Right forelimb (tissue), 1 donor: ENCODE results near the gene LTB4R2.
A peak's percentile ranks its signal among the peaks of the same experiment; 100 is the strongest.

ENCODE experiments used
- DNase-seq: peaks from one replicate; pipeline ENCODE4 v3.0.0-alpha.2; 2018

Gene LTB4R2

GRCh38 chr14:24309538-24310264 is at the start of gene LTB4R2:
LTB4R2 (plus strand) TSS chr14:24310140; CDS start chr14:24310665, 525 bp downstream.
- DNase-seq = no peak

DNA sequence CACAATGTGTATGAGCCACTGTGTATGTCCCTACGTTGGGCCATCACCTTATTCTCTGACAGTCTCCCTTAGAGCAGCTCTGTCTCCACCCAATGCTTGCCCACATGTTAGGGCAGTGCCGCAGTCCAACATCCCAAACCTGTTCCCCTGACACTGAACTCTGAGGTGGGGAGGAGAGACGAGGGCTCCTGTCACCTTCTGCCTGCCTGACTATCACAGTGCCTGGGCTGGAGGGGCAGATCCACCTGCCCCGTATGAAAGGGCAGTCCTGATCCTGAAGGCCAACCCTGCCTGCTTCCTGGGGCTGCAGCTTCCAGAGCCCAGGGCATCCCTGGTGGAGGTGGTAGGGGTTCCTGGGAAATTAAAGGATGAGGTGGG is 49.2 kb upstream of the LTB4R2 start:
- DNase-seq = no peak

GRCh38 chr14:24261256-24261968 is 48.5 kb upstream of the LTB4R2 start:
- DNase-seq = no peak

- DNase-seq = no peak
These were observed 48.0 kb upstream of the LTB4R2 start for GRCh38 chr14:24261969-24262327.

DNA sequence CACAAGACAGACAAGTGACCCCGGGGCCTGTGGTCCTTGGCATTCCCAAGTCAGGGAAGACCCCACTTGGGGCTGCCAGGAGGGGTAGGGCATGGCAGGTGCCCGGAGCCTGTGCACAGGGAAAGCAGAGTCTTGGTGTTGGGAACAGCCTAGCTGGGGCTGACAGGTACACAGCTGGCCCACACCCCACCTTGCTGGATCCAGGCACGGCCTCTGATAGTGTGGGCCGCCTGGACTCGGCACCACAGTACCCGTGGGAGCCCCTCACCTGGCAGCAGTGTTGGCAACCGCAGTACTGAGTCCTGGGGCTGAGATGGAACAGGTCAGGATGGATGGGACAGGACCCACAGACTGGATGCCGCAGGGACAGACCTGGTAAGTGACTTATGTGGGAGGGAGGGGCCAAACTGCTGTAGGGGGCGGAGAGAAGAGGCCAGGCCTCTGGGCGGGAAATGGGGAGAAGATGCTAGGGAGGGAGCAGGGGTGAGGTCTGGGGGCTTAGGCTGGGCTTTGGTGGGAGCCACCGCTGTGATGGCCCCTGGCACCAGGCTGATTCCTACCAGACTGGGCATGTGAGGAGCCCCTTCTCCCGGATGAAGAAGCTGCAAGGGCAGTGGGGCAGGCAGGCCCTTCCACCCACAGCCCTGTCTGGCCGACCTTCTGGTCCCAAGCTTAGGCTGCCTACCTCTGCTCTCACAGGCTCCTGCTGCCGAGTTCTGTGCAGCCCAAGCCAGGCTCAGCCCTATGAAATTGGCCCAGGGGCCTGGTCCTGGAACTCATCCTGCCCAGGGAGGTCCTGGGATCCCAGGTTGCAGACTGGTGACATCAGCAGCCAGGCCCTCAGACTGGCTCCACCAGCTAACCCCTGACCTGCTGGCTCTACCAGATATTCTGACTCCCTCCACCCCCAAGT is 46.9 kb upstream of the LTB4R2 start, which contains the start of gene TGM1:
TSS of gene TGM1 (minus strand) at position 357 of the 913 bp plus-strand sequence. CDS start 825 bp downstream, outside the sequence.
- no peak for DNase-seq

- no peak for DNase-seq
These were observed 46.1 kb upstream of the LTB4R2 start for GRCh38 chr14:24263848-24264247.

DNA sequence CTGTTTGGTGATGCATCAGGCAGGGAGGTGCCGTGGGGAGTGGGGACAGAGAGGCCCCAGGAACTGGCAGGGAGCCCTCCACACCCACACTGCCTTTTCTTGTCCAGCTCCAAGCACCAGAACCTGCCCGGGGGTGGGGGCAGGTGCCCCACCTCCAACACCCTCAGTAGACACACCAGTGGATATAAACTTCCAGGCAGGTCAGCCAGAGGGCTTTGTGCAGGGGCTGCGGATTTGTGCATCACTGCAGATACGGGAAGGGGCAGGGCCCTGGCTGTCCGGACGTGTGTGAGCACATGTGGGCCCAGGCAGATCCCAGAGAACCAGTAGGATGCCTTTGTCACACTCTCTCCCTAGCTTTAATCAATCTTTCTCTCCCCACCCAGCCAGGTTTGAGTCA is 45.6 kb upstream of the LTB4R2 start:
- DNase-seq = no peak

- DNase-seq = no peak
These were observed 43.3 kb upstream of the LTB4R2 start for GRCh38 chr14:24266344-24267244.

GRCh38 chr14:24267516-24267915 is 42.4 kb upstream of the LTB4R2 start:
- no peak for DNase-seq

DNA sequence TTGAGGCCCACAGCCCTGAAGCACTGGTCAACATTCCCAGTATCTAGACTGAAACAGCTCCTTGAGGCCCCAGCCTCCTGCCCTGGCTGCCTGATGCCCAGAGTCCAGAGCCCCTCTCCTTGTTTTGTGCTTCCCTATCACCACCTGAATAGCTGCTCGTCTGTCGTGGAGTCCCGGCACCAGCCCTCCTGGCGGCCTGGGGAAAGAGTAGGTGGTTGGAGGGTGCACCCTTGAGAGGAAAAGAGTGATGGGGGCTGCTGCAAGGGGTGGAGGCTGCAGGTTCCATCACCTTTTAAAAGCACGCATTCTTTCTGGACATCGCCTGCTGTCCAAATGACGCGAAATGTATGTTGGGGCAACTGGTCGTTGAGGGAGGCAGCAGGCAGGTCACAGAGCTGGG is 41.7 kb upstream of the LTB4R2 start:
- no peak for DNase-seq

DNA sequence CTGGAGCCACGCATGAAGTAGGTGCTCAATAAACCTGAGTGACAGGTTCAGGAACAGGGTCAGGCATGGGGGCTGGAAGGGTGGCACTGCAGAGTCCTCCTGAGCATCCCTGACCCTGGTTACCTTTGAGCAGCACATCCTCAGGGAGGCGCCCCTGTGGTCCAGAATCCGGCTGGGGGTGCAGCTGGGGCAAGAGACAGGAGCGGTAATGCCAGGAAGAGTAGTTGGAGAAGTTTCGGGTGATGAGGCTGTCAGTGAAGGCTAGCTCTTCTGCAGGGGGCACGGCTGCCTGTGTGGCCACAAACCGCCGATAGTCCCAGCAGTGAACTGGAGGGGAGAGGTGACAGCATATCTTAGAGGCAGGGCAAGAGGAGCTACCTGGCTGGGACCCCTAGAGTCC is 40.6 kb upstream of the LTB4R2 start:
- DNase-seq = no peak

DNA sequence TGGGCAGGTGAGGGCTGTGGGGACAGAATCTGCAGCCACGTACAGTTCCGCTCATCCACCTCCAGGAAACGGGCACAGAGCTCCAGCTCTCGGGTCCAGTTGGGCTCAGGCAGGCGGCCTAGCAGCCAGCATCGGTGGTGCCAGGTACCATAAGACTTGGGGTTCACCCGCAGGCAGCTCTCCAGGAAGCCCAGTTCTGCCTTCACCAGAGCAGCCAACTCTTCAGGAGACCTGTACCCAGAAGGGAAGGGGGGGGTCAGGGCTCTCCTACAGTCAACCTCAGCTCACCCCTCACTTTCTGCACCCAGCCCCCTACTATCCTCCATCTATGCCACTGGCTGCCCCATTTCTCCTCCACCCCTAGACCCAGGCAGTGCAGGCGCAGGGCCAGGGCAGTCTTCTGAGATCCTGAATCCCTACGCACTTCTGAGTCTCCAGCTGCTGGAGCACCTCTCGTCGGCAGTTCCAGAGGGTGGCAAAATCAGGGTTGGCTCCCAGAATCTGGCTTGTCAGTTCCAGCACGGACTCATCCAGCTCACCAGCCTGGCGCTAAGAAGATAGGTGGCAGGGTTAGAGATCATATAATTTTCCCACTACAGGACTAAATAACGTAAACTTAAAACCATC is 39.9 kb upstream of the LTB4R2 start:
- DNase-seq = no peak

DNA sequence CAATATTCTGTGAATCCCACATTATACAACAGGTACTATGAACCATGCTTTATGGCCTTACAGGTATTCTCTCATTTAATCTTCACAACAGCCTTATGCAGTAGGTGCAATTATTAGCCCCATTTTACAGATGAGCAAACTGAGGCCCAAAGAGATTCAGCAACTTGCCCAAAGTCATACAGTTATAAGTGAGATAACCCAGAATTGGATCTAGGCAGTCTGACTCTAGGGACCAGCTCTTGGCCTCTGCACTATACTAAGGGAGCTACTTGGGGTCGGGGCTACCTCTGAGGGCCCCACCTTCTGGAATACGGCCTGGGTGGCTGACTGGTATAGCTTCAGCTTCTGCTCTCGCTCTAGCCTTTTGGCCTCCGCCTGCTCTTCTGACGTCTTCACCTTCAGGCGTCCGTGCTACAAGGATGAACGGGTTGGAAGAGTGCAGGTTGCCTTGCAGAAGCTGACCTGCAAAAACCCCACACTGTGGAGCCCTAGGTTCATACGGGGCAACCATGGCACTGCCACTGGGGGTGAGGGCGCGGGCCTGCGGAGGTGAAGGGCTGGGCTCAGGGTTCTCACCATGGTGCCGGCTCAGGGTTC is 39.3 kb upstream of the LTB4R2 start:
- DNase-seq = no peak

GRCh38 chr14:24271134-24271833 is 38.7 kb upstream of the LTB4R2 start, which contains the start of gene RABGGTA:
RABGGTA (minus strand) TSS chr14:24271597; CDS start chr14:24271115, 482 bp downstream.
- DNase-seq = peak; percentile 90

DNA sequence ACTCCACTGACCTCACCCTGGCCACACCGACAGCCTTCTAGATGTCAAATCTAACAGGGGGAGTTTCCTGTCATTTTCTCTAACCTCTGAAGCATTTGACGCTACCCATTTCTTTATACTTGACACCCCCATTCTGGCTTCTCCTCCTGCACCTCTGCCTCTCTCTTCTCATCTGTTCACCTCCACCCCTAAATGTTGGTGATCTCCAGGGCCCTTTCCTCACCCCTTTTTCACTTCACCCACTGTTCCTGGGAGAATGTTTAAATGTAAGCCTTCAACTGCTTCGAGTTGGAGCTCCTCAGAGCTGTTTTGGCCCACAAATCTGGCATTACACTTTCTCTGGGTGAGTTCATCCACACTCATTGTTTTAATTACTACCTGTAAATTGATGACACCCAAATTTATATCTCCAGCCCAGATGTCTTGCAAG is 38.1 kb upstream of the LTB4R2 start:
- DNase-seq = no peak

DNA sequence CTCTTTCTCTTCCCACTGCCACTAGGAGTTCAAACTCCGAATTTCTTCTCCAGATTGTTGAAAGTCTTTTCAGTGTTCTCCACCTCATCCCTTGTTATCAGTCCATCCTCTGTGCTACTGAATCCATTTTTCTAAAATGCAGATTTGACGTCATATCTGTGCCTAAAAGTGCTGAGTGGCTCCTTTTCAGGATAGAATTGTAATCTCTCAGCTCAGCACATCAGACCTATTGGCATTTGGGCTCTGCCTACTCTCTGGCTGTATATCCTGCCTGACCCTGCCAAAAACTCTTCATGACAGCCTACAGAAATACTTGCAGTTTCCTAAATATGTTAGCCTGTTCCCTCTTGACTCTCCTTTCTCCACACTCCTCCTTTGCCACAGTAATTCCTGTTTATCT is 37.5 kb upstream of the LTB4R2 start:
- DNase-seq = no peak

GRCh38 chr14:24273422-24273998 is 36.4 kb upstream of the LTB4R2 start:
- no peak for DNase-seq

GRCh38 chr14:24274101-24274543 is 35.8 kb upstream of the LTB4R2 start:
- DNase-seq = no peak

- DNase-seq = no peak
These were observed 32.9 kb upstream of the LTB4R2 start for GRCh38 chr14:24277071-24277470.
